ENCODE measurements around the gene ZBTB37. TPM values are rescaled to one million over a fixed set of nuclear protein-coding genes. Genes with fewer than 3 reads are reported as not detected.

Gene ZBTB37
- total and polyA plus RNA-seq, 9 of the 15 experiments (the other 6 are each of a cell fraction or from before 2014, with no cell fraction given): 1.3 to 13.9 (median 5.4) TPM

DNA sequence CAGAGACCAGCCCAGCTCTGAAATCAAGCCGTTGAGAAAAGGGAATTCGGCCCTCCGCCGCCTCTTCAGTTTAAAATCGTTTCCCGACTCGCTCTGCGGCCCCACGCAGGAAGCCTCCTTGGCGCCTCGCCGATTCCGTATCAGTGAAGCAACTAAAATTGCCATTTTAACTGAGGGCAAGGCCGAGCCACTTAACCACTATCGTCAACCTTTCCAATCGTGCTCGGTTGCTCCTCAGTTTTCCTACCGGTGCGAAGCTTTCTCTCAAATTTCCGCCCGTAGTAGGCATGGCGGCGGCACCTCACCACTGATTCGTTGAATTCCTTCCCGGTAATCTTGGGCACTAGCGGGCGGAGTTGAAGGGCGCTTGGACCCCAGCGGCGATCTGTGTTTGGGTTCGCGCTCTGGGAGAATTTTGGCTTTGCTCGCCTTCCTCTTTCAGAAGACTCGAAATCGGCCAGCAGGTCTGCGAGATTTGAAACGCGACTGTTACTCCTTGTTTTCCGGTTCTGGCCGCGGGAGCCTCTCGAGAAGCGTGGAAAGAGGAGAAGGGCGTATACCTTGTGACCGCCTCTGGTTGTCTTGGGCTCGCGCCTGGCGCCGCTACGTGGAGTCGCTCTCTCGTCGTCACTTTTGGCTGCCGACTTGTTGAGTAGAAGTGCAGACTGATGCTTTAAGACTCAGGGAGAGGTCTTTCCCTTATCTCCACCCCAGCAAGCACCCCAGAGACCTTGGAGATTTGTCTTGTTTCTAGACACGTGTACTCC, 43.7 kb upstream of the ZBTB37 start, which contains the start of the genes CENPL and DARS2 (continued):
- TF ChIP-seq SIX5 (IDR thresholded peaks at IDR 0.05; ENCODE audit: borderline replicate concordance in 1 of 2, insufficient read depth in 1 of 2, low read depth in 1 of 2, low read length in 2 of 2) (peak; percentile 65 to 71; a peak in 3 of 4 replicates), ARID2 (IDR thresholded peaks at IDR 0.05) (no peak), PTBP1 (IDR thresholded peaks at IDR 0.05; ENCODE audit: low read depth, low read length) (no peak), FOXA1 (IDR thresholded peaks at IDR 0.05; ENCODE audit: borderline replicate concordance) (no peak), TAF1 (IDR thresholded peaks at IDR 0.05; ENCODE audit: control insufficient read depth, extremely low read depth, insufficient read depth, low read length, severe bottlenecking) (peak; percentile 93), LEF1 (IDR thresholded peaks at IDR 0.05) (no peak; the same call in none of the 2 replicates), KLF6 (CRISPR knock-in tag; IDR thresholded peaks at IDR 0.05; ENCODE audit: borderline replicate concordance) (peak; percentile 70; the same call in 1 of the 2 replicates), ETV6 (IDR thresholded peaks at IDR 0.05; ENCODE audit: borderline replicate concordance in 1 of 2, low read depth in 2 of 2, low read length in 1 of 2) (peak in 1 of 2 experiments; percentile 48; a peak in 1 of 4 replicates), ETV6 (CRISPR knock-in tag; IDR thresholded peaks at IDR 0.05; ENCODE audit: borderline replicate concordance) (peak; percentile 89), SMAD2 (IDR thresholded peaks at IDR 0.05; ENCODE audit: low read depth, low read length) (no peak), CBFA2T3 (IDR thresholded peaks at IDR 0.05) (peak; percentile 43), YY1 (IDR thresholded peaks at IDR 0.05; ENCODE audit: borderline replicate concordance in 1 of 3, control insufficient read depth in 1 of 3, extremely low read depth in 1 of 3, insufficient read depth in 3 of 3, insufficient read length in 1 of 3, insufficient replicate concordance in 2 of 3, low read depth in 1 of 3, low read length in 2 of 3) (peak; percentile 95 to 99 (median 97)), EHMT2 (IDR thresholded peaks at IDR 0.05) (peak; percentile 31; the same call in 1 of the 2 replicates), NFYB (IDR thresholded peaks at IDR 0.05; ENCODE audit: extremely low read depth, insufficient read length) (peak; percentile 74), ZFP36 (IDR thresholded peaks at IDR 0.05; ENCODE audit: low read depth, low read length, partially characterized antibody) (peak; percentile 25), KDM2B (CRISPR knock-in tag; IDR thresholded peaks at IDR 0.05) (peak; percentile 91)
- TF ChIP-seq, protein P1, sequence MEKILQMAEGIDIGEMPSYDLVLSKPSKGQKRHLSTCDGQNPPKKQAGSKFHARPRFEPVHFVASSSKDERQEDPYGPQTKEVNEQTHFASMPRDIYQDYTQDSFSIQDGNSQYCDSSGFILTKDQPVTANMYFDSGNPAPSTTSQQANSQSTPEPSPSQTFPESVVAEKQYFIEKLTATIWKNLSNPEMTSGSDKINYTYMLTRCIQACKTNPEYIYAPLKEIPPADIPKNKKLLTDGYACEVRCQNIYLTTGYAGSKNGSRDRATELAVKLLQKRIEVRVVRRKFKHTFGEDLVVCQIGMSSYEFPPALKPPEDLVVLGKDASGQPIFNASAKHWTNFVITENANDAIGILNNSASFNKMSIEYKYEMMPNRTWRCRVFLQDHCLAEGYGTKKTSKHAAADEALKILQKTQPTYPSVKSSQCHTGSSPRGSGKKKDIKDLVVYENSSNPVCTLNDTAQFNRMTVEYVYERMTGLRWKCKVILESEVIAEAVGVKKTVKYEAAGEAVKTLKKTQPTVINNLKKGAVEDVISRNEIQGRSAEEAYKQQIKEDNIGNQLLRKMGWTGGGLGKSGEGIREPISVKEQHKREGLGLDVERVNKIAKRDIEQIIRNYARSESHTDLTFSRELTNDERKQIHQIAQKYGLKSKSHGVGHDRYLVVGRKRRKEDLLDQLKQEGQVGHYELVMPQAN (IDR thresholded peaks at IDR 0.05; ENCODE audit: borderline replicate concordance): peak; percentile 78; the same call in 1 of the 2 replicates
- TF ChIP-seq, protein P2, sequence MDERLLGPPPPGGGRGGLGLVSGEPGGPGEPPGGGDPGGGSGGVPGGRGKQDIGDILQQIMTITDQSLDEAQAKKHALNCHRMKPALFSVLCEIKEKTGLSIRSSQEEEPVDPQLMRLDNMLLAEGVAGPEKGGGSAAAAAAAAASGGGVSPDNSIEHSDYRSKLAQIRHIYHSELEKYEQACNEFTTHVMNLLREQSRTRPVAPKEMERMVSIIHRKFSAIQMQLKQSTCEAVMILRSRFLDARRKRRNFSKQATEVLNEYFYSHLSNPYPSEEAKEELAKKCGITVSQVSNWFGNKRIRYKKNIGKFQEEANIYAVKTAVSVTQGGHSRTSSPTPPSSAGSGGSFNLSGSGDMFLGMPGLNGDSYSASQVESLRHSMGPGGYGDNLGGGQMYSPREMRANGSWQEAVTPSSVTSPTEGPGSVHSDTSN (CRISPR knock-in tag; IDR thresholded peaks at IDR 0.05; ENCODE audit: low read depth): no peak
- TF ChIP-seq, protein P2 (tag; conservative IDR thresholded peaks at IDR 0.05; ENCODE audit: low read depth): peak; percentile 52
- TF ChIP-seq, protein P3, sequence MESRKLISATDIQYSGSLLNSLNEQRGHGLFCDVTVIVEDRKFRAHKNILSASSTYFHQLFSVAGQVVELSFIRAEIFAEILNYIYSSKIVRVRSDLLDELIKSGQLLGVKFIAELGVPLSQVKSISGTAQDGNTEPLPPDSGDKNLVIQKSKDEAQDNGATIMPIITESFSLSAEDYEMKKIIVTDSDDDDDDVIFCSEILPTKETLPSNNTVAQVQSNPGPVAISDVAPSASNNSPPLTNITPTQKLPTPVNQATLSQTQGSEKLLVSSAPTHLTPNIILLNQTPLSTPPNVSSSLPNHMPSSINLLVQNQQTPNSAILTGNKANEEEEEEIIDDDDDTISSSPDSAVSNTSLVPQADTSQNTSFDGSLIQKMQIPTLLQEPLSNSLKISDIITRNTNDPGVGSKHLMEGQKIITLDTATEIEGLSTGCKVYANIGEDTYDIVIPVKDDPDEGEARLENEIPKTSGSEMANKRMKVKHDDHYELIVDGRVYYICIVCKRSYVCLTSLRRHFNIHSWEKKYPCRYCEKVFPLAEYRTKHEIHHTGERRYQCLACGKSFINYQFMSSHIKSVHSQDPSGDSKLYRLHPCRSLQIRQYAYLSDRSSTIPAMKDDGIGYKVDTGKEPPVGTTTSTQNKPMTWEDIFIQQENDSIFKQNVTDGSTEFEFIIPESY (CRISPR knock-in tag; IDR thresholded peaks at IDR 0.05): peak; percentile 14; the same call in 1 of the 2 replicates

Data from K562 (cell line).